ENCODE data around the gene MUC5AC.
"Not testable (repeated sequence)": the region's sequence is repeated elsewhere in the genome, so short reads cannot be mapped to it uniquely, and the experiment has no call there.

The MUC5AC gene

DNA sequence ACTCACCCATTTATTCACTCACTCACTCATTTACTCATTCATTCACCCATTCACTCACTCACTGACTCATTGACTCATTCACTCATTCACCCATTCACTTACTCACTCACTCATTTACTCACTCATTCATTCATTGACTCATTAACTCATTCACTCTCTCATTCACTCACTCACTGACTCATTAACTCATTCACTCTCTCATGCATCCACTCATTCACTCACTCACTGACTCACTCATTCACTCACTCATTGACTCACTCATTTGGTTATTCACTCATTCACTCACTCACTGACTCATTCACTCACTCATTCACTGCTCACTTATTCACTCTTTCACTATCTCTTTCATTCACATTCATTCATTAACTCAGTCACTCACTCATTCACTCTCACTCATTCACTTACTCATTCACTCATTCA, 2.5 kb upstream of the MUC5AC start:
- no peak for TF ChIP-seq CTCF (IDR thresholded peaks at IDR 0.05; ENCODE audit: low read depth, low read length, missing control alignments)
- no peak for DNase-seq (ENCODE audit: low read depth)
- no peak overlapping the region for H3K4me3 ChIP-seq (ENCODE audit: low read depth, low read length)

DNA sequence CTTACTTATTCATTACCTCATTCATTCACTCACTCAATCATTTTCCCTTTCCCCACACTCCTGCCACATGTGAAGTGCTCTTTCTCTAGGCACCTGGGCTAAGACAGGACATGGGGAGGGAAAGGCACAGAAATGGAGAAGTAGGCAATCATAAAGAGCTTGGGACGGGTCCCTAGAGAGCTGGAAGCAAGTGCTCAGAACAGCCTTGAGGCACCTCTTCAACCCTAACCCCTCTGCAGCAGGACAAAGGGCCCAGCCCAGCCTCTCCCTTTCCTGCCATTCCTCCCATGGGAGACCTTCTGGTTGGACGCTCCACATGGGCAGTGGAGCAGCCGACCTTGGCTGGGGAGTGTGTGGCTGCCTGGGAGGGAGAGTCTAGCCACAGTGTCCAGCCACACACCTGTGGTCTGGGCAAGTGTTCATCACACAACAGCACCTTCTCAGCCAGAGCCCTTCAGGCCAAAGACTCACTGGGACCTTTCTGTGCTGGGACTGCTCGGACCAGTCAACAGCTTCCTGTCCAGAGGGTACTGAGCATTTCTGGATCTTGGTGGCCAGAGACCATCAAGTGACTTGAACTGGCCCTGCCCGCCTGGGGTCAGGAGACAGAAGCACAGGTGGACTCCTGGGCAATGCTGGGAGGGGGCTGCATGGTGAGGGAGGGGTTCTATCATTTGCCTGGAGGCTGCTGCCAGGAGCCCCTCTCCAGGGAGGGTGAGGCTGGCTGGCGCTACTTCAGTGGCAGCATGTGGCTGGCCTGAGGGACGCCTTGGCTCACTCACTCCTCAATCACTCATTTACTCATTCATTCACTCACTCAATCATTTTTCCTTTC, 1.0 kb upstream of the MUC5AC start:
- no peak for TF ChIP-seq CTCF (IDR thresholded peaks at IDR 0.05; ENCODE audit: low read depth, low read length, missing control alignments)
- no peak for DNase-seq (ENCODE audit: low read depth)
- H3K4me3 ChIP-seq (ENCODE audit: low read depth, low read length) = no peak overlapping the region

GRCh38 chr11:1157341-1157644, 460 bp upstream of the MUC5AC start:
- H3K4me3 ChIP-seq (ENCODE audit: low read depth, low read length) = no peak overlapping the region
- no peak for TF ChIP-seq CTCF (IDR thresholded peaks at IDR 0.05; ENCODE audit: low read depth, low read length, missing control alignments)
- no peak for DNase-seq (ENCODE audit: low read depth)

- TF ChIP-seq CTCF (IDR thresholded peaks at IDR 0.05; ENCODE audit: low read depth, low read length, missing control alignments) = no peak
- no peak overlapping the region for H3K4me3 ChIP-seq (ENCODE audit: low read depth, low read length)
- DNase-seq (ENCODE audit: low read depth) = no peak
Observed at GRCh38 chr11:1158681-1159487, 1.1 kb downstream of the MUC5AC start.

DNA sequence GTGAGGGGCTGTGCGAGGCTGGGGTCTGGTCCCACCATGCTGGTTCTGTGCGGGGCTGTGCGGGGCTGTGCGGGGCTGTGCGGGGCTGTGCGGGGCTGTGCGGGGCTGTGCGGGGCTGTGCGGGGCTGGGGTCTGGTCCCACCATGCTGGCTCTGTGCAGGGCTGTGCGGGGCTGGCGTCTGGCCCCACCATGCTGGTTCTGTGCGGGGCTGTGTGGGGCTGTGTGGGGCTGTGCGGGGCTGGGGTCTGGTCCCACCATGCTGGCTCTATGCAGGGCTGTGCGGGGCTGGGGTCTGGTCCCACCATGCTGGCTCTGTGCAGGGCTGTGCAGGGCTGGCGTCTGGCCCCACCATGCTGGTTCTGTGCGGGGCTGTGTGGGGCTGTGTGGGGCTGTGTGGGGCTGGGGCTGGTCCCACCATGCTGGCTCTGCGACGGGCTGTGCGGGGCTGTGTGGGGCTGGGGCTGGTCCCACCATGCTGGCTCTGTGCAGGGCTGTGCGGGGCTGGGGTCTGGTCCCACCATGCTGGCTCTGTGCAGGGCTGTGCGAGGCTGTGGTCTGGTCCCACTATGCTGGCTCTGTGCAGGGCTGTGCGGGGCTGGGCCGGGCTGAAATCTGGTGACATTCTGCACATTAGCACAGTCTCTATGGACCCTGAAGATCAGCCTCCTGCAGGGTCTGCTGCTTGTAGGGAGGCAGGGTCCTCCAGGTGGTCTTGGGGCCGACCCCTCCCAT, 1.9 kb downstream of the MUC5AC start:
- not testable (repeated sequence) for H3K4me3 ChIP-seq (ENCODE audit: low read depth, low read length); DNase-seq (ENCODE audit: low read depth)

DNA sequence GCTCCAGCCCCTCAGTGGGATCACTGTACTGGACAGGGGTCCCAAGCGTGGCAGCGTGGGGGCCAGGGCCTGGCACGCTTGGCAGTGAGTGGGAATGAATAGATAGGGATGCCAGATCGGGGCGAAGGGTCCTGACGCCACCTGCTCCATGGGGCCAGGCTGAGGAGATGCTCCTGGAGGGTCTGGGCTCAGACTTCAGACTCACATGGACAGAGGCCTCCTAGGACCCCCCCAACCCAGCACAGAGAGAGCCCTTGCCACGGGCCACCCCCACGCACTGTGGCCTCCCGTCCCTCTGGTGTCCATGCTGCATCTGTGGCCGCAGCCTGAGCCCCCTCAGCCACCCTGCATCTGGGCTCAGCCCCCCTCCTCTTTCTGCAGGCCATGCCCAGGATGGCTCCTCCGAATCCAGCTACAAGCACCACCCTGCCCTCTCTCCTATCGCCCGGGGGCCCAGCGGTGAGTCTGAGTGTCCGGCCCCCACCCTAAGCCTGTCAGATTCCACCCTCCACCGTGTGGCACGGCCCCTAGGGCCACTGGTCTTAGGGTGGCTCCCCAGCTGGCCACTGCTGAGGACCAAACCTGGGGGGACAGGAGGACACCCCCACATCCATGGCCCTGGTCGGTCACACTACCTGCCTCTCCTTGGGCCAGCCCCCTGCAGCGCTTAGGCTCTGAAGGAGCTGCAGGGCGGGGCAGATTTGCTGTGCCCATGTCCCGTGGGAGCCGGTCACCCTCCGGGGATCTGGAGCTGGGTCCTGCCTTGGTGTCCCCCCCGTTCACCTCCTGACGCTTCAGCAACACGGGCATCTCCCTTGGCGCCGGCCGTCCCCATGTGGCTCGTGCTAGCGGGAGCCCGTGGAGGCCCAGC, 2.7 kb downstream of the MUC5AC start:
- TF ChIP-seq CTCF (IDR thresholded peaks at IDR 0.05; ENCODE audit: low read depth, low read length, missing control alignments) = no peak
- DNase-seq (ENCODE audit: low read depth) = no peak
- H3K4me3 ChIP-seq (ENCODE audit: low read depth, low read length) = no peak overlapping the region
